ENCODE results near the gene ZNF746. TPM values are rescaled to one million over a fixed set of nuclear protein-coding genes. Genes with fewer than 3 reads are reported as not detected.

The ZNF746 gene
- total and polyA plus RNA-seq, 10 of the 15 experiments (the other 5 are each of a cell fraction or from before 2014, with no cell fraction given): 1.2 to 19.0 (median 6.3) TPM

DNA sequence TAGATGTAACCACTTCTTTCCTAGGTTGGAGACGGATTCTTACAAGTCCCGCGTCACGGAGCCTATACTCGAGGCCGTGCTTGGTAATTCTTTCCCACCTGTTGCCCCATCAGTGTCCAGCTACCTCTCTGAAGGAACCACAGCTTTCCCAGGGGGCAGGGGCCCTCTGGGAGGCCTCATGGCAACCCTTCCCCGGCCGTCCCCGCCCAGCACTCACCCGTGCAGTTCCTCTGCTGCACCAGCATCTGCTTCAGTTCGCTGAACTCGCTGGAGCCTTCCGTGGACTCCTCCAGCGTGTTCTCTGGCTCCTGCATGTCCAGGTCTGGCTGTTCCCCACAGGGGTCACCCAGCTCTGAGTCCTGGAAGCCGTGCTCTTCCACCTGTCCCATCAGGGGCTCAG, 61.3 kb downstream of the ZNF746 start:
- ATAC-seq: no peak
- POLR2A ChIA-PET: no interaction called here
- Histone ChIP-seq H4K20me1 (ENCODE audit: control insufficient read depth, insufficient read depth) (no peaks in the 10 kb centered on the region), H3K4me2 (ENCODE audit: control insufficient read depth, insufficient read depth) (no peak overlapping the region), H3K27ac (ENCODE audit: control insufficient read depth, insufficient read depth) (no peak overlapping the region), H3K4me1 (ENCODE audit: control insufficient read depth, insufficient read depth, low read length) (no peaks in the 10 kb centered on the region), H3K9me3 (replicated peaks; ENCODE audit: control insufficient read depth, insufficient read depth, low read length) (no peaks in the 10 kb centered on the region), H3K36me3 (ENCODE audit: control insufficient read depth in 2 of 2, insufficient read depth in 2 of 2, low read length in 1 of 2) (peaks cover 19 to 22% of the 10 kb centered on the region in 2 experiments; a peak in 3 of 4 replicates), H3K4me3 (no peak overlapping the region), H3K27me3 (replicated peaks in 1 of 2; ENCODE audit: control insufficient read depth in 2 of 2, insufficient read depth in 2 of 2, low read length in 1 of 2) (no peaks in the 10 kb centered on the region), H2AFZ (ENCODE audit: control insufficient read depth, low read depth, low read length) (no peak overlapping the region), H3K79me2 (ENCODE audit: control insufficient read depth, insufficient read depth, low read length) (no peaks in the 10 kb centered on the region), H3K9ac (ENCODE audit: control insufficient read depth, insufficient read depth, low read length) (no peak overlapping the region)
- BruUV-seq (replicated peaks): no TSS peak
- CTCF ChIA-PET: interaction anchor here (1.1 kb wide), 1 partner anchor 9 kb away, joined by 3 read pairs; no protein-coding TSS in a partner anchor
- WGBS (ENCODE audit: insufficient coverage, insufficient replicate concordance, low lambda C conversion rate, missing lambda C conversion rate): over 99% methylated on average over 15 of the region's 15 CpGs
- in situ Hi-C loops (cut with MboI) (no loop called here), intact Hi-C loops (cut with micrococcal nuclease; ENCODE audit: unreplicated experiment) (no loop called here)
- no peak for DNase-seq (ENCODE audit: low read depth, low spot score)
- RAD21 ChIA-PET (ENCODE audit: unreplicated experiment): no interaction called here
- TF ChIP-seq CBX3 (IDR thresholded peaks at IDR 0.05; ENCODE audit: borderline replicate concordance, low read depth) (no peak), YBX1 (IDR thresholded peaks at IDR 0.05) (no peak), BACH1 (IDR thresholded peaks at IDR 0.05; ENCODE audit: borderline replicate concordance) (no peak), MEF2A (IDR thresholded peaks at IDR 0.05; ENCODE audit: insufficient read depth, low read depth, low read length) (no peak), HDAC6 (IDR thresholded peaks at IDR 0.05; ENCODE audit: unreplicated experiment) (no peak), RUNX3 (IDR thresholded peaks at IDR 0.05; ENCODE audit: low read length) (no peak)
- FAIRE-seq: no peak
- SMC1A ChIA-PET (ENCODE audit: uncharacterized antibody, unreplicated experiment): interaction anchor here (0.6 kb wide), 1 partner anchor 55 kb away, joined by 3 read pairs; no protein-coding TSS in a partner anchor

DNA sequence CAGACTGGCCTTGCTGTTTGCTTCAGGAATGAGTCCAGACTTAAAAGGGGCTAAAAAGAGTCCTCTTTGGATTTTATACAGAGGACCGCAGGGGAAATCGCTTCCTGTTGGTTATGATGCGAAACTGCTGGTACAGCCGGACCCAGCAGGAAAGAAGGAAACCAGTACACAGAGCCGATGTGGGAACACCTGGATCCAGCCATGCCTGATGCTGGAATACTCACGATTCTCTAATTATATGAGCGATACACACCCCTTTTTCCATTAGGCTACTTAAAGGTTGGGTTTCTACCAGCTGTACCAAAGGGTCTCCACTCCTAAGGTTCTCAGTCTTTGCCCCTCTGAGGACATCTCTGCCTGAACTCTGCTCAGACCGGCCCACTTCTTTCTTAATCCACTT, 64.5 kb downstream of the ZNF746 start:
- H3K4me2 ChIP-seq (ENCODE audit: control insufficient read depth, insufficient read depth): no peak overlapping the region
- peaks cover 19 to 20% of the 10 kb centered on the region in 2 experiments; a peak in 3 of 4 replicates for H3K36me3 ChIP-seq (ENCODE audit: control insufficient read depth in 2 of 2, insufficient read depth in 2 of 2, low read length in 1 of 2)
- H2AFZ ChIP-seq (ENCODE audit: control insufficient read depth, low read depth, low read length): no peak overlapping the region
- TF ChIP-seq MAX (IDR thresholded peaks at IDR 0.05; ENCODE audit: low read depth, low read length) (no peak), IRF4 (IDR thresholded peaks at IDR 0.05; ENCODE audit: low read depth, low read length) (no peak)
- TF ChIP-seq, protein P1, sequence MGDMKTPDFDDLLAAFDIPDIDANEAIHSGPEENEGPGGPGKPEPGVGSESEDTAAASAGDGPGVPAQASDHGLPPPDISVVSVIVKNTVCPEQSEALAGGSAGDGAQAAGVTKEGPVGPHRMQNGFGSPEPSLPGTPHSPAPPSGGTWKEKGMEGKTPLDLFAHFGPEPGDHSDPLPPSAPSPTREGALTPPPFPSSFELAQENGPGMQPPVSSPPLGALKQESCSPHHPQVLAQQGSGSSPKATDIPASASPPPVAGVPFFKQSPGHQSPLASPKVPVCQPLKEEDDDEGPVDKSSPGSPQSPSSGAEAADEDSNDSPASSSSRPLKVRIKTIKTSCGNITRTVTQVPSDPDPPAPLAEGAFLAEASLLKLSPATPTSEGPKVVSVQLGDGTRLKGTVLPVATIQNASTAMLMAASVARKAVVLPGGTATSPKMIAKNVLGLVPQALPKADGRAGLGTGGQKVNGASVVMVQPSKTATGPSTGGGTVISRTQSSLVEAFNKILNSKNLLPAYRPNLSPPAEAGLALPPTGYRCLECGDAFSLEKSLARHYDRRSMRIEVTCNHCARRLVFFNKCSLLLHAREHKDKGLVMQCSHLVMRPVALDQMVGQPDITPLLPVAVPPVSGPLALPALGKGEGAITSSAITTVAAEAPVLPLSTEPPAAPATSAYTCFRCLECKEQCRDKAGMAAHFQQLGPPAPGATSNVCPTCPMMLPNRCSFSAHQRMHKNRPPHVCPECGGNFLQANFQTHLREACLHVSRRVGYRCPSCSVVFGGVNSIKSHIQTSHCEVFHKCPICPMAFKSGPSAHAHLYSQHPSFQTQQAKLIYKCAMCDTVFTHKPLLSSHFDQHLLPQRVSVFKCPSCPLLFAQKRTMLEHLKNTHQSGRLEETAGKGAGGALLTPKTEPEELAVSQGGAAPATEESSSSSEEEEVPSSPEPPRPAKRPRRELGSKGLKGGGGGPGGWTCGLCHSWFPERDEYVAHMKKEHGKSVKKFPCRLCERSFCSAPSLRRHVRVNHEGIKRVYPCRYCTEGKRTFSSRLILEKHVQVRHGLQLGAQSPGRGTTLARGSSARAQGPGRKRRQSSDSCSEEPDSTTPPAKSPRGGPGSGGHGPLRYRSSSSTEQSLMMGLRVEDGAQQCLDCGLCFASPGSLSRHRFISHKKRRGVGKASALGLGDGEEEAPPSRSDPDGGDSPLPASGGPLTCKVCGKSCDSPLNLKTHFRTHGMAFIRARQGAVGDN (IDR thresholded peaks at IDR 0.05): no peak
- H3K27me3 ChIP-seq (replicated peaks in 1 of 2; ENCODE audit: control insufficient read depth in 2 of 2, insufficient read depth in 2 of 2, low read length in 1 of 2): no peaks in the 10 kb centered on the region
- no peaks in the 10 kb centered on the region for H4K20me1 ChIP-seq (ENCODE audit: control insufficient read depth, insufficient read depth)
- no peak overlapping the region for H3K4me3 ChIP-seq
- FAIRE-seq: no peak
- ChIA-PET POLR2A (no interaction called here), CTCF (no interaction called here), SMC1A (ENCODE audit: uncharacterized antibody, unreplicated experiment) (no interaction called here), RAD21 (ENCODE audit: unreplicated experiment) (no interaction called here)
- in situ Hi-C loops (cut with MboI) (no loop called here), intact Hi-C loops (cut with micrococcal nuclease; ENCODE audit: unreplicated experiment) (no loop called here)
- no TSS peak for BruUV-seq (replicated peaks)
- WGBS (ENCODE audit: insufficient coverage, insufficient replicate concordance, low lambda C conversion rate, missing lambda C conversion rate): 89% methylated on average over 8 of the region's 8 CpGs
- no peak overlapping the region for H3K27ac ChIP-seq (ENCODE audit: control insufficient read depth, insufficient read depth)
- DNase-seq (ENCODE audit: low read depth, low spot score): no peak
- H3K79me2 ChIP-seq (ENCODE audit: control insufficient read depth, insufficient read depth, low read length): no peaks in the 10 kb centered on the region
- no peaks in the 10 kb centered on the region for H3K4me1 ChIP-seq (ENCODE audit: control insufficient read depth, insufficient read depth, low read length)
- ATAC-seq: no peak
- no peaks in the 10 kb centered on the region for H3K9me3 ChIP-seq (replicated peaks; ENCODE audit: control insufficient read depth, insufficient read depth, low read length)
- no peak overlapping the region for H3K9ac ChIP-seq (ENCODE audit: control insufficient read depth, insufficient read depth, low read length)
